Measurements from ENCODE around the gene KLHL24. TPM values are rescaled to one million over a fixed set of nuclear protein-coding genes. Genes with fewer than 3 reads are reported as not detected.

The KLHL24 gene
- total and polyA plus RNA-seq, 2 of the 13 experiments (the other 11 are each of a cell fraction or from before 2014, with no cell fraction given) = 6.9 to 15.7 TPM

- TF ChIP-seq FOXJ3 (CRISPR knock-in tag; IDR thresholded peaks at IDR 0.05; ENCODE audit: borderline replicate concordance) (peak; percentile 18; the same call in 1 of the 2 replicates), SOX13 (IDR thresholded peaks at IDR 0.05) (no peak), SOX13 (CRISPR knock-in tag; conservative IDR thresholded peaks at IDR 0.05 in 1 of 2, IDR thresholded peaks at IDR 0.05 in 1 of 2) (0 out of 4 replicates have a peak, but pooled peaks of 1 of the 2 experiments have one; percentile 4), ZFX (CRISPR knock-in tag; IDR thresholded peaks at IDR 0.05; ENCODE audit: low read depth) (peak; percentile 64; the same call in 1 of the 2 replicates), ZNF772 (CRISPR knock-in tag; IDR thresholded peaks at IDR 0.05) (0 out of 2 replicates have a peak, but pooled peaks have one; percentile 48), ZNF12 (CRISPR knock-in tag; IDR thresholded peaks at IDR 0.05) (no peak), RNF2 (conservative IDR thresholded peaks at IDR 0.05; ENCODE audit: low read depth) (no peak; the same call in 1 of the 2 replicates), RERE (CRISPR knock-in tag; IDR thresholded peaks at IDR 0.05; ENCODE audit: low read depth) (no peak; the same call in 1 of the 2 replicates), RXRA (CRISPR knock-in tag; IDR thresholded peaks at IDR 0.05) (peak; percentile 41), ZNF329 (CRISPR knock-in tag; IDR thresholded peaks at IDR 0.05; ENCODE audit: low read depth) (0 out of 2 replicates have a peak, but pooled peaks have one; percentile 6), SRSF1 (optimal IDR thresholded peaks at IDR 0.05; ENCODE audit: low read depth, low read length) (peak; percentile 49), ZNF563 (CRISPR knock-in tag; IDR thresholded peaks at IDR 0.05) (peak; percentile 78; the same call in 1 of the 2 replicates), KDM2A (CRISPR knock-in tag; IDR thresholded peaks at IDR 0.05; ENCODE audit: borderline replicate concordance, low read depth) (peak; percentile 75; the same call in 1 of the 2 replicates), HNF1B (CRISPR knock-in tag; IDR thresholded peaks at IDR 0.05) (peak; percentile 63), KLF16 (CRISPR knock-in tag; IDR thresholded peaks at IDR 0.05) (no peak), NFYB (CRISPR knock-in tag; IDR thresholded peaks at IDR 0.05) (peak; percentile 84), SAP130 (CRISPR knock-in tag; IDR thresholded peaks at IDR 0.05; ENCODE audit: low read depth) (peak; percentile 97), GABPA (IDR thresholded peaks at IDR 0.05; ENCODE audit: low read depth, low read length) (peak; percentile 20; the same call in 1 of the 2 replicates), GABPA (CRISPR knock-in tag; IDR thresholded peaks at IDR 0.05; ENCODE audit: low read depth) (peak; percentile 82), ZNF777 (CRISPR knock-in tag; IDR thresholded peaks at IDR 0.05) (0 out of 2 replicates have a peak, but pooled peaks have one; percentile 9), SP5 (CRISPR knock-in tag; IDR thresholded peaks at IDR 0.05; ENCODE audit: borderline replicate concordance, low read depth) (no peak), XRCC5 (optimal IDR thresholded peaks at IDR 0.05; ENCODE audit: low read length) (peak; percentile 64), REL (CRISPR knock-in tag; conservative IDR thresholded peaks at IDR 0.05) (no peak), SP1 (IDR thresholded peaks at IDR 0.05) (no peak), SP1 (CRISPR knock-in tag; IDR thresholded peaks at IDR 0.05) (no peak)
Observed at GRCh38 chr3:183635431-183636220, at the start of gene KLHL24 (continued).

All from HepG2 (cell line).